Breast epithelium (tissue), 3 donors: ENCODE measurements around the gene FASTK.

ENCODE experiments used
- CTCF ChIP-seq, 3 donors: fragments of 450-650 bp; IDR thresholded peaks; one replicate each; pipeline ENCODE4 v1.5.1; 2016 to 2017; ENCODE audit warnings: antibody characterized with exemption in 3 of 3, mild to moderate bottlenecking in 3 of 3, moderate library complexity in 3 of 3
- POLR2A ChIP-seq: fragments of 450-650 bp; IDR thresholded peaks from one replicate; pipeline ENCODE4 v1.6.1; 2016; ENCODE audit warnings: antibody characterized with exemption, mild to moderate bottlenecking, moderate library complexity
- POLR2AphosphoS5 ChIP-seq, 3 donors: sonication (generic); formaldehyde crosslinking; IDR thresholded peaks; one replicate each; pipeline ENCODE4 v1.6.1; 2017; ENCODE audit warnings: antibody characterized with exemption in 3 of 3

GRCh38 chr7:151080067-151080521, 515 bp downstream of the FASTK start:
- TF ChIP-seq CTCF (IDR thresholded peaks at IDR 0.05) = no peak
- no peak for TF ChIP-seq POLR2A
- no peak for TF ChIP-seq POLR2AphosphoS5 (IDR thresholded peaks at IDR 0.05)
